Stimulated activated naive CD8-positive, alpha-beta T cell treated with anti-CD3 and anti-CD28 coated beads, Interleukin-15, Interleukin-2, amounts not matched to agents 100 ng/mL and 50 ng/mL, for 24 hours (primary cell): ENCODE measurements around the gene PRKCZ.

Experiments used
- H3K27ac Mint-ChIP-seq: one replicate; pipeline ENCODE4 v1.8.0; 2021; ENCODE audit warnings: mild to moderate bottlenecking, mixed read lengths
- H3K27me3 Mint-ChIP-seq: one replicate; pipeline ENCODE4 v1.8.0; 2021; ENCODE audit warnings: mixed read lengths
- H3K36me3 Mint-ChIP-seq: one replicate; pipeline ENCODE4 v1.8.0; 2021; ENCODE audit warnings: low read depth, mixed read lengths
- H3K4me1 Mint-ChIP-seq: one replicate; pipeline ENCODE4 v1.8.0; 2021; ENCODE audit warnings: low read depth, mixed read lengths
- H3K4me3 Mint-ChIP-seq: one replicate; pipeline ENCODE4 v1.8.0; 2021; ENCODE audit warnings: mild to moderate bottlenecking, mixed read lengths
- H3K9me3 Mint-ChIP-seq: one replicate; pipeline ENCODE4 v1.8.0; 2021; ENCODE audit warnings: mixed read lengths

PRKCZ gene

GRCh38 chr1:2019571-2020309 lies 30.5 kb upstream of the PRKCZ start:
- no peak overlapping the region for H3K4me3 Mint-ChIP-seq
- H3K9me3 Mint-ChIP-seq, result no peaks in the 10 kb centered on the region
- H3K4me1 Mint-ChIP-seq, result peaks cover 7% of the 10 kb centered on the region
- peaks cover 3% of the 10 kb centered on the region for H3K36me3 Mint-ChIP-seq
- no peak overlapping the region for H3K27ac Mint-ChIP-seq
- peaks cover 64% of the 10 kb centered on the region for H3K27me3 Mint-ChIP-seq

- peaks cover 7% of the 10 kb centered on the region for H3K4me1 Mint-ChIP-seq
- H3K4me3 Mint-ChIP-seq, result no peak overlapping the region
- no peak overlapping the region for H3K27ac Mint-ChIP-seq
- no peaks in the 10 kb centered on the region for H3K9me3 Mint-ChIP-seq
- H3K36me3 Mint-ChIP-seq, result peaks cover 3% of the 10 kb centered on the region
- peaks cover 59% of the 10 kb centered on the region for H3K27me3 Mint-ChIP-seq
Observed at GRCh38 chr1:2020310-2020655, 29.9 kb upstream of the PRKCZ start.

- Mint-ChIP-seq H3K4me3 (no peak overlapping the region), H3K36me3 (peaks cover 3% of the 10 kb centered on the region), H3K4me1 (peaks cover 7% of the 10 kb centered on the region), H3K9me3 (no peaks in the 10 kb centered on the region), H3K27ac (no peak overlapping the region), H3K27me3 (peaks cover 49% of the 10 kb centered on the region)
Observed at GRCh38 chr1:2021550-2021949, 28.7 kb upstream of the PRKCZ start.

GRCh38 chr1:2022063-2022770 lies 28.0 kb upstream of the PRKCZ start:
- H3K9me3 Mint-ChIP-seq, result no peaks in the 10 kb centered on the region
- H3K27ac Mint-ChIP-seq, result no peak overlapping the region
- peaks cover 42% of the 10 kb centered on the region for H3K27me3 Mint-ChIP-seq
- H3K36me3 Mint-ChIP-seq, result peaks cover 3% of the 10 kb centered on the region
- H3K4me3 Mint-ChIP-seq, result no peak overlapping the region
- peaks cover 7% of the 10 kb centered on the region for H3K4me1 Mint-ChIP-seq

GRCh38 chr1:2023187-2023586 lies 27.0 kb upstream of the PRKCZ start:
- Mint-ChIP-seq H3K27ac (no peak overlapping the region), H3K27me3 (peaks cover 32% of the 10 kb centered on the region), H3K4me1 (peaks cover 5% of the 10 kb centered on the region), H3K4me3 (no peak overlapping the region), H3K9me3 (no peaks in the 10 kb centered on the region), H3K36me3 (peaks cover 3% of the 10 kb centered on the region)

- H3K9me3 Mint-ChIP-seq, result no peaks in the 10 kb centered on the region
- peaks cover 27% of the 10 kb centered on the region for H3K27me3 Mint-ChIP-seq
- H3K4me1 Mint-ChIP-seq, result no peaks in the 10 kb centered on the region
- no peaks in the 10 kb centered on the region for H3K36me3 Mint-ChIP-seq
- H3K4me3 Mint-ChIP-seq, result no peak overlapping the region
- H3K27ac Mint-ChIP-seq, result no peak overlapping the region
Observed at GRCh38 chr1:2024451-2024850, 25.8 kb upstream of the PRKCZ start.

- H3K4me1 Mint-ChIP-seq, result no peaks in the 10 kb centered on the region
- no peak overlapping the region for H3K27ac Mint-ChIP-seq
- no peaks in the 10 kb centered on the region for H3K36me3 Mint-ChIP-seq
- no peaks in the 10 kb centered on the region for H3K9me3 Mint-ChIP-seq
- no peak overlapping the region for H3K4me3 Mint-ChIP-seq
- peaks cover 26% of the 10 kb centered on the region for H3K27me3 Mint-ChIP-seq
Observed at GRCh38 chr1:2024887-2025286, 25.3 kb upstream of the PRKCZ start.

GRCh38 chr1:2025491-2025981 lies 24.7 kb upstream of the PRKCZ start:
- H3K9me3 Mint-ChIP-seq, result no peaks in the 10 kb centered on the region
- no peak overlapping the region for H3K27ac Mint-ChIP-seq
- no peak overlapping the region for H3K4me3 Mint-ChIP-seq
- H3K27me3 Mint-ChIP-seq, result peaks cover 20% of the 10 kb centered on the region
- H3K4me1 Mint-ChIP-seq, result no peaks in the 10 kb centered on the region
- H3K36me3 Mint-ChIP-seq, result no peaks in the 10 kb centered on the region

GRCh38 chr1:2027961-2028583 lies 22.1 kb upstream of the PRKCZ start:
- Mint-ChIP-seq H3K9me3 (no peaks in the 10 kb centered on the region), H3K4me3 (no peak overlapping the region), H3K27me3 (no peaks in the 10 kb centered on the region), H3K36me3 (no peaks in the 10 kb centered on the region), H3K27ac (no peak overlapping the region), H3K4me1 (no peaks in the 10 kb centered on the region)

GRCh38 chr1:2028870-2029560 lies 21.2 kb upstream of the PRKCZ start:
- Mint-ChIP-seq H3K36me3 (no peaks in the 10 kb centered on the region), H3K4me3 (no peak overlapping the region), H3K4me1 (no peaks in the 10 kb centered on the region), H3K9me3 (no peaks in the 10 kb centered on the region), H3K27me3 (no peaks in the 10 kb centered on the region), H3K27ac (no peak overlapping the region)

GRCh38 chr1:2029561-2029960 lies 20.6 kb upstream of the PRKCZ start:
- Mint-ChIP-seq H3K27me3 (no peaks in the 10 kb centered on the region), H3K9me3 (no peaks in the 10 kb centered on the region), H3K4me3 (no peak overlapping the region), H3K36me3 (no peaks in the 10 kb centered on the region), H3K4me1 (no peaks in the 10 kb centered on the region), H3K27ac (no peak overlapping the region)

GRCh38 chr1:2030076-2030871 lies 19.9 kb upstream of the PRKCZ start:
- Mint-ChIP-seq H3K27ac (no peak overlapping the region), H3K4me3 (no peak overlapping the region), H3K9me3 (no peaks in the 10 kb centered on the region), H3K27me3 (no peaks in the 10 kb centered on the region), H3K4me1 (no peaks in the 10 kb centered on the region), H3K36me3 (no peaks in the 10 kb centered on the region)

GRCh38 chr1:2031546-2032540 lies 18.4 kb upstream of the PRKCZ start:
- Mint-ChIP-seq H3K36me3 (no peaks in the 10 kb centered on the region), H3K27ac (no peak overlapping the region), H3K9me3 (no peaks in the 10 kb centered on the region), H3K4me1 (no peaks in the 10 kb centered on the region), H3K27me3 (no peaks in the 10 kb centered on the region), H3K4me3 (no peak overlapping the region)
